NK-92 (cell line): ENCODE measurements around the gene HOXB3.

Experiments
- DNase-seq: peaks from one replicate; lab custom pipeline; 2025; ENCODE audit not compliant: unreplicated experiment; lab: John Stamatoyannopoulos, UW

The HOXB3 gene

DNA sequence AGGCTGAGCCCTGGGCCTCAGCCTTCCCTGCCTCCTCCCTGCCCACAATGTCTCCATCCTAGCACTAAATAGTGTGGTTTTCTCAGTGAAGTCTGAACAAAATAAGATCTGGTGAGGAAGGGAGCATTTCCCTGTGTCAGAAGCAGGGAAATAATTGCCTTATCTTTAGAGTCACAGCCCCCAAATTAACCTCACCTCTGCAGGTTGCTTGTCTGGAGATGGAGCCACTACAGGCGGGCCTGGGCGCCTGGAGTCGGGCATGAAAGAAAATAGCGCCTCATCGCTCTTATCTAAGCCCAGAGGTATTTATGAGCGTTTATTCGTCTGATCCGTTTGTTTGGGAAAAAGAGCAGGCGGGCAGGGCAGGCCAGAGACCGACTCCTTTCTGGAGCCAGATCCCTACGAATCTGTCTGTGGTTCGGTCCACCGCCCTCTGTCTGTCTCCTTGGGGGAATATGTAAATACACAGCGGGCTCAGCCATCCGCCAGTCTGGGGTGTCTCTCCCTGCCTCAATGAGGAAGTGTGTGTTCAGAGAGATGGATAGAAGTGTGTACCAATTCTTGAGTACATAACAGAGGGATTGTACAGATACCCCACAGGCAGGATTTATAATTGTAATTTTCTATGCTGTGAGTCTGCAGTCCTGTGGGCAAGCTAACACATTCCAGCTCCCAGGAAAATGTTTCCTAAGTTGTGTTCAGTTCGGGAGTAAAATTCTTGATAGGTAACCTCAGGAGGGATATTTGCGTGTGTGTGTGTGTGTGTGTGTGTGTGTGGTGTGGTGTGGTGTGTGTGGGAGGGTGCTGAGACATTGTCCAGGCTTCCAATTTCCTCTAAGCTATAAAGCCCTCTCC lies 10.4 kb upstream of the HOXB3 start:
- no peak for DNase-seq

DNA sequence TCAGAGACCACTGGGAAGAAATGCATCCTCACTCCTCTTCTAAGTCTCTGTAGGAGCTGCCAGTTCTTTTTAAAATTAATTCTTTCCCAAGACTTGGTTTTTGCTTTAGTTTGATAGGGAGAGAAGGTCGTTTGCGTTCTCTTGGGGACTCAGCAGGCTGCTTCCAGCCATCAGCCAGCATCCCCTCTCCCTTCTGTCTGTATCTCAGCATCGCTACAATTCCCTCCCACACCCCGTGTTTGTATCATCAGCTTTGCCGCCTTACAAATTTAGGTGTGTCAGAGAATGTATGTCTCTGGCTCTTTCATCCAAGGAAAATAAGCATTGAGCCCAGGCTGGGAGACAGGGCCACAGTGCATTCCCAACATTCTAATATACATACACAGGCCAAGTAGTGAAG lies 9.3 kb upstream of the HOXB3 start:
- no peak for DNase-seq

DNA sequence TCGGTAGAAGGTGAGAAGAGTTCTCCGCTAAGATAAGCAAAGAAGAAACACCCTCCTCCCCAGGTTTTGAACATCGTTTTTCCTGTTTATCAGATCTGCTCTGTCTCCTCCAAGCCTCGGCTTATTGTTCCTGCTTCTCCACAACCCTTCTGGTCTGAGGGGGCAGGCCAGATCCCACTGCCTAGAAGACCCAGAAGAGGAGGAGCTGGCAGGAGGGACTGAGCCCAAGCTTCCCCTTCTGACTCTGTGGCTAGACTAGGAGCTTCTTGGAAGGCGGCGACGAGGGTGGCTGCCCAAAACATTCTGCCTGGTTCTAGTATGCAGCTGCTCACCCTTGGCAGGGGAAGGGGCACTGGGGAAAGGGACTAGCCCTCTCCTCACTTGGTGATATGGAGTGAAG lies 8.7 kb upstream of the HOXB3 start:
- DNase-seq = no peak

DNA sequence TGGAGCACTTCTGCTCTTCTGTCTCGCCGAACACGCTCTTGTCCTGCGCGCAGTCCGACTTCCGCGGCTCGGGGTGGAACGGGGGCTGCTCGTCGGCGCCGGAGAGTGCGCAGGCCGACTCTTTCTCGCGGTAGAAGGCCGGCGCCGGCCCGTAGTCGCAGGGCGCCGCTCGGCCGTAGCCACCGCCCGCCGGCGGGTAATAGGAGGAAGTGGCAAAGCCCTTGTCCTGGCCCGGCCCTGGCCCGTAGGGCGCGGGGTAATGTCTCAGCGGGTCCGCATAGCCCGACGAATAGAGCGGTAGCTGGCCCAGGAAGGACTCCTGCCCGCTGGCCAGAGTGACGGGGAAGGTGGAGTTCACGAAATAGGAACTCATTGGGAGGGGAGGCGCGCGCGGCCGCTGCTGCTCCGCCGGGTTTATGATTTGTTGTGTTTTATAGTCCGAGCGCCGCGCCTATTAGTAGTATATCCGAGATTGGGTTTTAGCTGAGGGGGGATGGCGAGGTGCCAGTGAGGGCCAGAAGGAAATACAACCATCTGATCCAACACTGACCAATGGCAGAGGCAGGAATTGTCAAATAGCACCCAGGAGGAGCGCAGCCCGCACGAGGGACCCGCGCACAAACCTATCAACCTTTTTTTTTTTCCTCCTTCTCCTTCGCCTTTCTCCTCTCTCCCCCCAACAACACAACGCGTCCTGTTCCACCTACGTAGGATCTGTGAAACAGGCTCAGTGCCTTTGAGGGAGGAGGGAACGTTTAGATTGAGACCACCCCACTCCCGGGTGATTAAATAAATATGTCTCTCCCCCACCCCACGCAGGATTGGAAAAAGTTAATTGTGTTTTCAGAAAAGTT lies 8.0 kb upstream of the HOXB3 start:
- DNase-seq = no peak

DNA sequence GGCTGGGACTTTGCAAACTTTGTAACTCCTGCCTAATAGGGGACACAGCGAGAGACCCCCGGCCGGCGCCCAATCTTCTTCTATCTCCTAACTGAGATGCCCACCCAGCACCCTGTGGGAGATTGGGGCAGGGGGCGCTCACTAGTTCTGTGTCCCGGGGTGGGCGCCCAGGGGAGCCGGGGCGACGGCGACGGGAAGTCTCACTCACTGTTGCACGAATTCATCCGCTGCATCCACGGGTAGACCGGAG lies 7.4 kb upstream of the HOXB3 start:
- no peak for DNase-seq

DNA sequence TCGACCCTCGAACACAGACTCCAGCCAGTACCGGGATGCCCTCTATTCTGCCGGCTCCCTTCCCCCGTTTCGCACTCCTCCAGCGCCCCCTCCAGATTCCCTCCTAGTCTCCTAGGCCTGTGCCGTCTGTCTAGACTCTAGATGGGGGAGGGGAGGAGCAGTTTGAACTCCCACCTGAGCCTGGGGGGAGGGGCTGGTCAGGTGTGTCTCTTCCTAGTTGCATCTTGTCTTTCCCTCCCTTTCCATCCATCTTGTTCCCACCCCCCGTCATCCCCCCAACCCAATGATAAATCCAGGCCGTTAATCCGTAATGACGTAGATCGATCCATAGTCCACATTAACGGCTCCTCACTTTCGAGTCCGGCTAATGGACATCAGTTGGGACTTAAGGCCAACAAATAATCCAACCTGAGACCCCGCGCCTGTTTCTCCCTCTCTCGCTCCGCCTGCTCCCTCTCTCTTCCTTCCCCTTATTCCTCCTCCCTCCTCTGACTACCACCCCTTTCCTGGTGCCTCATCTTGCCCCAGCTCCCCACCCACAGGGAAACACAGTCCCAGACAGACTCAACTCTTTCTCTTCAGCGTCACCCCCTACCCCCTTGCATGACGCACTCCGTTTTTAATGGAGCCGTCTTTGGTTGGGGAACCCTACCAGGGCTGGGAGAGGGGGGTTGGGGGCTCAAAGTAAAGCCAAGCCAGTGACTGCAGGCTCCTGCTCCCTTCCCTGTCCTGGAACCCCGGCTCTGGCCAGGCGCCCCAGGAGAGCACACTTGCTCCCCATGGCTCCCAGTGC lies 6.9 kb upstream of the HOXB3 start:
- no peak for DNase-seq

DNA sequence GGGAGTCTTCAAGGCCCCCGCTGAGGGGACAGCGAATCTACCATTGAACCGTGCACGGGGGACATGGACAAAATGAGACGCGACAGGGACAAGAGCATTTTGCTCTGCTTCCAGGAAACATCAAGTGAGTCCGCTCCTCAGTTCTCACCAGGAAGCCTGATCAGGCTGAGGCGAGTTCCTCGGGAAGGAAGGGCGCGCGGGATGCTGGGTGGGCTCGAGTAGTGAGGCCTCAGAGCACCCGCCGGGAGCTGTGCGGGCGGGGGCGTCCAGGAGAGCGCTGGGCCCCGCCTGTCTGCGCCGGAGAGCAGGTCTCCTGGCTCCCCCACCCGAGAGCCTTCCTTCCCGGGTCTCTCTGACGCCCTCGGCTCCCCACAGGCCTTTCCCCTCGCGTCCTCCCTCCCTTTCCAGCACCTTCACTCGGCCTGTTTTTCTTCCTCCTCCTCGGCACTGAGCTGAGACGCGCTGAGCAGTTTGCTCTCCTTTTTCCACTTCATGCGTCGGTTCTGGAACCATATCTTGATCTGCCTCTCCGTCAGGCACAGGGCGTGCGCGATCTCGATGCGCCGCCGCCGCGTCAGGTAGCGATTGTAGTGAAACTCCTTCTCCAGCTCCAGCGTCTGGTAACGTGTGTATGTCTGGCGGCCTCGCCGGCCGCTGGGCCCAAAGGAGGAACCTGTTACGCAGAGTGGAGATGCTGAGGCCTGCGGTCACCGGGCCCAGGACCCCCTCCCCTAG lies 6.1 kb upstream of the HOXB3 start:
- DNase-seq = no peak

DNA sequence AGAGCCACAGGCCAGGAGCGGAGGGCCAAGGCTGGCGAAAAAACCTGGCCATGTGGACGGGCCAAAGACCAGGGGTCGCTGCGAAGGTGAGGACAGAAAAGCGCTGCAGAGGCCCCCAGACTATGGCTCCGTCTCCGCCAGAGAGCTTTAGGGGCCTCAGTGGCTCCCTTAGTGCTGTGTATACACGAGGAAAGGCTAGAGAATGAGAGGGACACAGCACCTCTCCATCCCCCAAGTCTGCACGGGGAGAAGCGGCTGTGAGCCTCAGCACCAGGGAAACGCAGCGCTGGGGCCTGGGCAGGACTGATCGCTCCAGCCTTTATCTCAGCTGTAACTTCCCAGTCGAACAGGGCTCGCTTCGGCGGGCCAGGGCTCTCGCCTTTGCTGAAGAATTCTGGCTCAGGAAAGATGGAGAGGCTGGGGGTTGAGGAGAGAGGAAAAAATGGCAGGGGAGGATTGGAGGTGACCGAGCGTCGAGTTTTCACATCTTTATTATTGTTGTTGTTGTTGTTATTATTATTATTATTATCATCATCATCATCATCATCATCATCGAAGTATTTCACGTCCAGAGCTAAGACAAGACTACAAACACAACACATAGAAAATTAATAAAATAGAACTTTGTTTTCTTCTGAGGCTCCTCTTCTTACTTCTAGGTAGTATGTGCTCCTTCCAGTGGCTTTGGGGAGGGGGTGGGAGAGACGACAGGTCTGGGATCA lies 5.4 kb upstream of the HOXB3 start:
- DNase-seq = no peak

DNA sequence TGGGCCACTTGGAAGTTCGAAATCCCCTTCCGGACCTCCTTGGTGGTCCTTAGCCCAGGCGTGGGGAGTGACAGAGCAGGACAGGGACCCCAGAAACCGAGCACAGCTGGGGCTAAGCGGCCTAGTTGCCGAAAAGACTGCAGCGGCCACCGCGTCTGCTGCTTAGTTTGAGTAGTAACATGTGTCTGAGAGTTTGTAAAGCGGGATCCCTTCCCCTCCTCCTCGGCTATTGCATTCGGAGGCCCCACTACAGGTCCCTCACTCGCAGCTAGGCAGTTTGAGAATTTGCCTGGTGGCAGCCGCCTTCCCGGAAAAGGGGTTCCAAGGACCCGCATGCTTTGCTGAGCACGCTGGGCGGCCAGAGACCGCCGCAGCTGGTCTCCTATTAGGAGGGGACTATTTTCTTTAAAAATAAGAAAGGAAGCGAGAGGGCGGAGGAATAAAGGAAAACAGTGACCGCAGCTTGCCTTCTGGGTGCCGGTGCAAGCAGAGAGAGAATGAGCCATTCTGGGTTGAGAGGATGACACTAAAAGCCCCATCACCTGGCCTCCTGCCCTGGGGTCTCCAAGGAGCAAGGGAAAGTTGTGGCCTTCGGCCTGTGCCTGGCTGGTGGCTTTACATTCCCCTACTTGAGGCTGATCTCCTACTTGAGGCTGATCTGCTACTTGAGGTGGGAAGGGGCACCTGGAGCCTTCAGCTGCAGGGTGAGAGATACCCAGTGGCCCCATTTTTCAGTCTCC lies 4.7 kb upstream of the HOXB3 start:
- no peak for DNase-seq

DNA sequence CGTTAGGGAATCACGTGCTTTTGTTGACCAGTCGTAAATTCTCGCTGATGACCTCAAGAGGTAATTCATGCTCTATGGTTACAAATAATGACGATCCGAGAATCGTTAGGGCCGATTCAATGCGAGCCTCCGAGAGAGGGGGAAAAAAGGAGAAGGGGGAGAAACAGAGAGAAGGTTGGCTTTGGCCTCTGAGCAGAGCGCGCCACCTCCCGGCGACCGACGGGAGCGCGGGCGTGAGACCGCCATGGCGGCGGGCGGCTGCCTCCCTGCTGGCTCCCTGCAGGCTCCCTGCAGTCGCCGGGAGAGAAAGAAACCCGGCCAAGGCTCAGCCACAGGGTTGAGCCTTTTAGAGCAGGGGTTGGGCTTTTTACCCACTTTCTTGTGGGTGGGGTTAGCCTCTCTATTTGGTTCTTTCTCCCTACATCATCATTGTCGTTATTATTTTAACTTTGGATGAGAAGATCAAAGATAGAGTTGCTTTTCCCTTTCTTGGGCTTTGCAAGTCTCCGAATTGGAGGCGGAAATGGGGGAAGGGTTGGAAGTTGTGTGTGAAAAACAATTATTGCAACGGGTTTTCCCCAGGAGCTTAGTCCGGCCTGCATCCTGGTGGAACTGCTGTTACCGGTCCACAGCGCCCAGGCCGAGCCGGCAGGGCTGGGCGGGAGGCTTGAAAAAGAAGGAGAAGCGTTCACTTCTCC lies 3.9 kb upstream of the HOXB3 start:
- DNase-seq = no peak

DNA sequence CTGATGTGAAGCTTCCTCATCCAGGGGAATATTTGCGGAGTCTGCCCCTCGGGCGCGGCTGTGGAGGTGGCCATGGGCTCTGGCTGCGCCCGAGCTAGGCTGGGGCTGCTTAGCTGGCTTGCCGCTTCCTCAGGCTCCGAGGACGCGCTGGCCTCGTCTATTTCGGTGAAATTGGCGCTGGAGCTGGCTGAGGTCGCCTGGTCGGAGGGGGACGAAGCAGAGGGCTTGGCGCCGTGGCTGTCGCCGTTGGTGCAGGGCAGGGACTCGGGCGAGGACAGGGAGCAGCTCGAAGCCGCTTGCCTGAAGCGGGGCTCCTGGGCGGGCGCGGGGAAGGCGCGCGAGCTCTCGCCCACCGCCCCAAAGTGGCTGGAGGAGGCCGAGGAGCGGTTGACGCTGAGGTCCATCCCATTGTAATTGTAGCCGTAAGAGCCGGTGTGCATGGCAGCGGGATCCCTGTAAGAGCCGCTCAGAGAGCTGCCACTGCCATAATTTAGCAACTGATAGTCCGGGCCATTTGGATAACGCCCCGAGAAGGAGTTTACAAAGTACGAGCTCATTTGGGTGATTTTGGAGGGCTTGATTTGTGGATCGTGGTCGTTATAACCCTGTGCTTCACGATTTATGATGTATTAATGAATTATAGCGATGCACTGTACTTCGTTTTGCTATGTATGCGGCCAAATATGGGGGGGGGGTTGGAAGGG lies 3.2 kb upstream of the HOXB3 start, which contains the start of gene HOXB5:
TSS of gene HOXB5 (minus strand) at position 654 of the 704 bp plus-strand sequence. CDS start at position 557, 97 bp downstream.
- no peak for DNase-seq

DNA sequence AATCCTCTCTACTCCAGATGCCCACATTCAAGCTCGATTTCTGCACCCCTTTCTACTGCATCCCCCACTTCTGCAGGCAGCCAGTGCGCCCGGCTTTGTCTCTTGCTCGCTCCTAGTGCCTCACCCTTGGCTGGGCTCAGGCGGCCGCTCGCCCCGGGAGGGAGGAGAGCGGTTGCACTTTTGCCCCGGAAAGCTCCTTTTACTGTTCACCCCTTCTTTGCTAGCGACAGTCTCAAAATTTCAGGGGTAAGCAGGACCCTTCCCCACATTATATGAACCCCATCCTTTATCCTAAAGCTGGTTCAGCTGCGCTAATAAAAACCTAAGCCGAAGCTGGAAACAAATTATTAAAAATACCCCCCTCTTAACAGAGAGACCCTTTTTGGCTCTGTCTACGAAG lies 2.5 kb upstream of the HOXB3 start:
- DNase-seq = no peak

DNA sequence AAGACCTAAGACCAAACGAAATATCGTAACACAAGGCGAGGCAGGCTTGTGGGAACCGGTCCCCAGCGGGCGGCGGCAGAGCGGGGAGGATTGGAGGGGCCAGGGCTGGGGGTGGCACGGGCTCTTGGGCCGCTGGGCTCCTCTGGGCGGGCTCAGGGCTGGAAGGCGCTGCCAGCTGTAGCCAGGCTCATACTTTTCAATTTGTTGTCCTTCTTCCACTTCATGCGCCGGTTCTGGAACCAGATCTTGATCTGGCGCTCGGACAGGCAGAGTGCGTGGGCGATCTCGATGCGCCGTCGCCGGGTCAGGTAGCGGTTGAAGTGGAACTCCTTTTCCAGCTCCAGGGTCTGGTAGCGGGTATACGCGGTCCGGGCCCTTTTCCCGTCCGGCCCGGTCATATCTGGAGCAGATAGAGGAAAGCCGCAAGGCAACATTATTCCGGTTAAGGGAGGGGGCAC lies 2.0 kb upstream of the HOXB3 start:
- DNase-seq = no peak

DNA sequence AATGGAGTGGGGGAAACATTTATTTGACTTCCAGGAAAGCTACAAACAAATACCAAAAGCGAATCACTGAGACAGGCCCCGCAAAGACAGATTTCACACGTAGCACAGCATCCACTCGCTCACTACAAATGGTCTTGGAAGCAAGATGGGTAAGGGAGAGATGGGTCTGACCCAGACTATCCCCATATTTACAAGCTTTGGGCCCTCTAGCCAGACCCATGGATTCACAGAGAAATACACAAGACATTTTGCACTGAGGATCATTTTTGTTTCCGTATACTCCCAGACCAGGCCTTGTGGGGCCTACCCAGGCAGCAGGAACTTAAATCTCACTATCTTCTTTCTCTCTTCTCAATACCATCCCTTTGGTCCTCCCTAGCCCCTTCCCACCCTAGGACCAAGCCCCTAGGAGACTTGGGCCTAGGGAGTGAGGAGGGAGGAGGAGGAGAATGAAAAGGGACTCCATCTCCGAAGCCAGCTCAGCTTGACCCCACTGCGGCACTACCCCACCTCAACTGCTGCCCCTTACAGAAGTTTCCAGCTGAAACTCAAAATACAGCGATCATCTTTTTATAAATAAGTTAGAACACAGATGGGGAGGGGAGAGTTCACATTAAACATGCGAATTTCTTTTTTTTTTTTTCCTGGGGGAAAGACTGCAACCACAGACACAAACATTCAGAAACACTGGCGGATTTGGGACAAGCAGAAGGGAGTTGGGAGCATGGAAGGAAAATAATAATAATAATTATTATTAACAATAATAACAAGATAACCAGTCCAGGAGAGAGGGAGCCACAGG lies 1.4 kb upstream of the HOXB3 start:
- no peak for DNase-seq

DNA sequence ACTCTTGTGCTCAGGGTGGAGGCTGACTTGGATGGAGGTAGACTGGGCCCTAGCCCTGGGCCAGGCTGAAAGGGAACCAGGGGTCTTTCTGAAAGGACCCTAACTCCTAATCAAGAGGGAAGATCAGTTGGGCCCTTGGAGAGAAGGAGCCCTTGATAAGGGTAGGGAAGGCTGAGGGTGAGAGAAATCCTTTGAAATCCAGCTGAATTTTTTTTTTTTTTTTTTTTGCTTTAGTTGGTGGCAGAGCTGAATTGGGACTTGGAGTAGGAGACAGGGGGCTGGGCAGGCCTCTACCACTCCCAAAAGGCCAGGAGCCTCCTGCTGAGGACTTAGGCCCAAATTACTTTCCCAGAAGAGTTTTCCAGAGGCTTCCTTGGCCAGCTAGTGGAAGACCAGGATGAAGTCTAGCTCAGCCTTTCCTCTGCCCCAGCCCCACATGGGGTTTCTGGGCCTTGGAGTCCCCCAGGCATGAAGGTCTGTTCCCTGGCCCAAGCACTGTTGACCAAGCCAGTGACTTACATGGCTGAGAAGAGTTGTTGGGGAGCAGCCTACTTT lies 643 bp upstream of the HOXB3 start:
- DNase-seq = no peak

DNA sequence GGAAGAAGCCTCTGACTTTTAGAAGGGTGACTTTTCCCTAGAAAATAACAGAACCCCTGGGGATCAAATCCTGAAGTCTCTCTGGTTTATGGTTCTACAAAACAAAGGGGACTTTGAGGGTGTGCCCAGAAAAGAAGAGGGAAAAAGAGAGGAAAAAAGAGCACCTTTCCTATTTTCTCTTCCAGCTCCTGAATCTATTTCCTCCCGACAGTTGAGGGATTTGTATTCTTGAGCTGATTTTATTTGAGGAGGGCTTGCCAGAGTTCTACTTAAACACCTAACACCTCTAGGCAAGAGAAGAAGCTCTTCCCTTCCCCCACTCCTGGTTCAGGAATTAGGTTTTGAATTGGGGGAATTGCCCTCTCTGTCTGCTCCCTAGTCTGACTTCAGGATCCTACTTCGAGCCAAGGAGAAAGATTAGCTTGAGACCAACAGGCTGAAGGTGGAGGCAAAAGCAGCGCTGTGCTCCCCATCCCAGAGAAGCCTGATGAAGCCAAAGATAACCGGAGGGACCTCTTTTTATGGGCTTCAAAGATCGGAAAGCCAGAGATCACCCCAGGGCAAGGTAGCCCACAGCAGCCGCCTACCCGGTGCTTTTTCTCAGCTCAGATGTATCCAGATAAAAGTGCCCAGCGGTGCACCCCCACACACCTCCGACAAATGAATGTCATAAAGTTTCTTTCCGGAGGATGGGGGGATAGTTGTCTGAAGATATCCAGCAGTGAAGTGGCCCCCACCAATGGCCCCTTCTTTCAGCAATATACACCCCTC lies 796 bp downstream of the HOXB3 start:
- DNase-seq = no peak
